A549 (cell line): ENCODE results near the gene ANKRD13C.

Source experiments
- BHLHE40 ChIP-seq: IDR thresholded peaks from 2 replicates; pipeline ENCODE4 v1.6.1; 2012; ENCODE audit warnings: low read depth, low read length, inconsistent platforms
- CHD2 ChIP-seq: fragments of 150-350 bp; IDR thresholded peaks from 2 replicates; pipeline ENCODE4 v1.6.1; 2014; ENCODE audit warnings: low read length; ENCODE audit not compliant: partially characterized antibody
- CTCF ChIP-seq: fragments of >200 bp; sonication (Bioruptor Twin); formaldehyde crosslinking; IDR thresholded peaks from 3 replicates; pipeline ENCODE4 v1.5.1; 2016
- EP300 ChIP-seq, 2 experiments: fragments of >200 bp; sonication (Bioruptor Twin); formaldehyde crosslinking; IDR thresholded peaks; 2 replicates in 1 of 2; 3 replicates in 1 of 2; pipeline ENCODE4 v1.6.1; 2016 to 2017
- NR3C1 ChIP-seq: fragments of >200 bp; sonication (Bioruptor Twin); formaldehyde crosslinking; IDR thresholded peaks from 3 replicates; pipeline ENCODE4 v1.6.1; 2017

- no peak for TF ChIP-seq EP300 (IDR thresholded peaks at IDR 0.05)
- TF ChIP-seq BHLHE40 = no peak
- TF ChIP-seq CTCF = no peak
- TF ChIP-seq NR3C1 = no peak
- no peak for TF ChIP-seq CHD2
These were observed 27.0 kb downstream of the ANKRD13C start for GRCh38 chr1:70327306-70328076.
